Measurements from ENCODE around the gene FXYD2.

- TF ChIP-seq CTCF (IDR thresholded peaks at IDR 0.05) (no peak), POLR2A (IDR thresholded peaks at IDR 0.05) (no peak), EP300 (IDR thresholded peaks at IDR 0.05) (no peak)
Measured at GRCh38 chr11:117823946-117824420, 561 bp downstream of the FXYD2 start.
